GDM1 (cell line): Measurements from ENCODE around the gene GALNT10.
A peak's percentile ranks its signal among the peaks of the same experiment; 100 is the strongest.

ENCODE experiments used
- DNase-seq: peaks from one replicate; lab custom pipeline; 2025; lab: John Stamatoyannopoulos, UW

Gene GALNT10

GRCh38 chr5:154179846-154180710 lies 10.5 kb upstream of the GALNT10 start:
- peak; percentile 27 for DNase-seq

DNA sequence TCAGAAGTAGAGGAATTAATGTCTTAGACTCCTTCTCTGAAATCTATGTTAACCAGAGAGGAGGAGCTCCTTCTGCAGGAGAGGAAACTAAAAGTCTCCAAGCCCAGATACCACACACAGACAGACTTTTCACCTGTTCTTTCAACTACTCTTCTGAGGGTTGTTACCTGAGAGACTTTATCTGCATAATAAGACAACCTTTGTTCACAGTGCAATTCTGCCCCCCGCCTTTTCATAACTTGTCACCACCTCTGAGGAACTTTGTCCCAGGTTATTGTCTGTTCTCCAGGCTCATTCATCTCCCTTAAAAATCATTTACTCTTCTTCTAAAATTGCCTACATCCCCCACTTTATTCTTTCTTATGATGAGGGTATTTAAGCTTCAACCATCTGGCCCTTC lies 9.4 kb upstream of the GALNT10 start:
- no peak for DNase-seq

DNA sequence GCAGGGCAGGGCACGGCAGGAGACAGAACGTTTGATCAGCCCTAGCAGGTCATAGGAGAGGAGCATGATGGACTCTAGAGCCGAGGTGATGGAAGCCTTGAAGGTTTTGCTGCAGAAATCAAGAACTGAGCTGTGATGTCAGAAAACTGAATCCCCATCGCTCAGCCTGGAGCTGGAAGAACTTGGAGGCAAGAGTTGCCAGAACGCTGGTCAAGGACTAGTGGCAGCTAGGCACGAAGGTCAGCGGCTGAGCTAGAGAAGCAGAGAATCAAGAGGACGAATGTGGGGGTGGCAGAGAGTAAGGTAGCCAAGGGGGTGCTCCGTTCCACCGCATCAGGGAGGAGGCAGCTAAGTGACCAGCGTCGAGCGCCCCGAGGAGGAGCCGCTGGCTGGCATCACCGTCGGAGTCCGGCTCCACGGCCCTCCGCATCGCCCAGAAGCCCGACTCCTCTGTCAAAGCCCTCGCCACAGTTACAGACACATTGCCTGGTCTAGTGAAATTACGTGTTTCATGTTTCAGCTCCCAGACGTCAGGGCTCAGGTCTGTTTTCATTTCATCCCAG lies 1.2 kb upstream of the GALNT10 start:
- DNase-seq = no peak

DNA sequence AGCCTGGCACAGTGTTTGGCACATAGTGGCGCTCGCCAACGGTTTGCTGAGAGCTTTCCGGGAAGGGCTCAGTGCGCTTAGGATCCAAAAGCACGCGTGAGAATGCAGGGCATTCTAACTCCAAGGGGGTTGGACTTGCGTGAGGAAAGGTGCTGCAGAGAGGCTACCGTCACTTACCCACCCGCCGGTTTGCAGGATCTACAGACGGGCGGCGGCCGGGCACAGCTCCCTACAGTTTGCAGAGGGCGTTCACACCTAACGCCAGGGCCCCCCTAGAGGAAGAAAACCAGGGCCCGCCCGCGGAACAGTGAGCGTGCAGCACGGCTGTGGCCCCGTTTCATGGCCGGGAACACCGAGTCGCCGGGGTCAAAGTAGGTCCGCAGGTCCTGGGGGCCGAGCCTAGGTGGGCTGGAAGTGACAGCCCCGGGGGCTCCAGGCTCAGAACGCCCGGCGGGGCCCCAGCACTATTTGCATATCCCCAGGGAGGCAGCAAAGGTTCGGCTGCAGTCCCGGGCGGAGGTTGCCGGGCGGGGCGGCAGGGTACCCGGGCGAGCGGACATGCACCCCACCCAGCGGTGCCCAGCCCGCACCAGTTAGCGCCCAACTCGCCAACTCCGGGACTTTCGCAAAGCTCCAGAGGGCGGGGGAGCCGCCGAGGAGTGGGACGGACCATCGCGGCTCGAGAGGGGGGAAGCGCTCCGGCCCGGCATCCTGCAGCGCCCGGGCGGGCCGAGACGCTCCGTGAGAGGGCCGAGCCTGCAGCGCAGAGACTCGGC lies 526 bp upstream of the GALNT10 start:
- DNase-seq = peak; percentile 53

DNA sequence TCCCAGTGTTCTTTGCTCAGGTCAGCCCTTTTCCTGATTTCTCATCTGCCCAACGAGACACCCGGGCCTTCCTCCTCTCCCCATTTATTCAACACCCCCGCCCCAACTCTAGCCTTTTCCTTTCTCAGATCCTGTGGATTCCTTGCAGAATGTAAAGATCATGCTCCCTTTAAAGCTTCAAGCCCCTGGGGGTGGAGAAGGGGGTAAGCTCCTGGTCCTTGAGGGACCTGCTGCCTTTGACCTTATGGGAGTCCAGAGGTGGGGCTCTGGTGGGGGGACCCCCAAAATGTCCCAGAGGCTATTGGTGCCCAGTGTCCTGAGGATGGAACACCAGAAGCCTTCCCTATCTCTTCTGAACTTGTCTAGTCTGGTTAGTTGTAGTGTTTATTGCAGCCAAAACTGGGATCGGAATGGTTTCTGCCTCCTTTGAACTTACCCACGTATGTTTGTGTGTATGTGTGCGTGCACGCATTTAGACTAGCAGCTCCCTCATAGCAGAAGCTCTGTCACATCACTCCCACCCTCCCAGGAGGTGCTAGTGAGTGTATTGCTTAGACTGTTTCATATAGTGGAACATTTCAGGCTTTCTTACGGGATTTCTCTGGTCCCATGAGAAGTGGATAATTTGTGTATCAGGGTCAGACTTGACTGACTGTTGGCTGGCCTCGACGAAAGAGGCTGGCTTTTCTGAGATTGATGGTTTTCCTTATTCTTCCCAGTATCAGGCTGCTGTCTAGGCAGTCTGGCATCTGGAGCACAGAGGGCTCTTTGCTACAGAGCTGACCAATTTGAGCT lies 1.1 kb downstream of the GALNT10 start:
- no peak for DNase-seq

GRCh38 chr5:154193283-154193682 lies 2.8 kb downstream of the GALNT10 start:
- DNase-seq = no peak

DNA sequence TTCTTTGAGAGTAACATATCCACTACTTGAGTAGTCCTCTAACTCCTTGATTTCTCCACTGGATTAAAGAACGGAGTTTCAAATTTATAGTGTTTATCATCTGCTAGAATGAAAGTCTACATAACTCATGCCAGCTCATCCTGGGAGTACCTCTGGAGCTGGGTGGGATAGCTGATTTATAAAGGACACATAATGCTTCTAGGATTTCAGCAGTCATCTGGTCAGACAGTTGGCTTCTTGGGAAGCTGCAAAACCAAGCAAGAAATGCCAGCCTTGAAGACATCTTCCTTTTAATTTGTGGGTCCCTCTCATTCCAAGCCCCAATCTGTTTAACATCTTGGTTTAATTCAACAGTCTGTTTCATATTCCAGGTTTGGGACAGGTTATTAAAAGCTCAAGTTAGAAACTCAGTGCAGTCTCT lies 3.2 kb downstream of the GALNT10 start:
- DNase-seq = no peak

DNA sequence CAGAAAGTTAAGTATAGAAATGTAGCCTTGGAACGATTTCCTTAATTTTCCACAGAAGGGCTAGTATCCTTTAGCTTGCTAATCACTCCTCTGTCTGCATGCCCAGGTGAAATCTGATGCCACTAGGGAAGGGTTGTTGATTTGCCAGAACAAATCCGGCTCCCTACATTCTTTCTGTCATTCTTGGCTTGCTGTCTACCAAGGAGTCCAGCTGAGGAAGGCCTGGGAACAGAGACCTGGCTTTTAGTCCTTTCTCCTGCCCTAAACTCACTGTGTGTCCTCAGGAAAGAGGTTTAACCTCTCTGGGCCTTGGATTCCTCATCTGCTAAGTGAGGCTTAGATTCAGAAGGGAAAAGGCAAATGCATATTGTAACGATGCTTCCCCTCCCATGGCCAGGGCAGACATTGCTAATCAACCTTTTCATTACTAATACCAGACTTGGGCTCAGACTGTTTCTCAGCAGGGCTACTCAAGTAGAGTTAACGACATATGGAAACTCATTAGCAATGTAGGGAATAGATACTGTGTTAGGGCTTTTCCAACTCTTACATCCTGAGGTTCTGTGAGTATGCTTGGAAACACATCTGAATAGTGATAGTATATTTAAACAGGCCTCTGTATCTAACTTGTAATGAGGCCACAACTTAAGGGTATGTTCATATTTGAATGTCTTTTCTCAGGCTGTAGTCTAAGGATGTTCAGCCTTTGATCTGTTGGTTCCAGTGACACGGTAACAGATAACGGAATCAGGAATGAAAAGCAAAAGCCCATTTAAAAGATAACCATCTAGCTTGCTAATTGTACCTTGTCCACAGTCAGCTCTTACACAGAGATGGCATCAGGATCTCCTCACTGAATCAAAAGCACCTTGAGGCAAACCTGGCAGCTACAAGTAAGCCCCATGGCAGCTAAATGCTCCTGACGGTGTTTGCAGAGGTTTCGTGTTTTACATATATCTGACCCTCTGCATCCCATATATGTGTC lies 4.1 kb downstream of the GALNT10 start:
- no peak for DNase-seq

DNA sequence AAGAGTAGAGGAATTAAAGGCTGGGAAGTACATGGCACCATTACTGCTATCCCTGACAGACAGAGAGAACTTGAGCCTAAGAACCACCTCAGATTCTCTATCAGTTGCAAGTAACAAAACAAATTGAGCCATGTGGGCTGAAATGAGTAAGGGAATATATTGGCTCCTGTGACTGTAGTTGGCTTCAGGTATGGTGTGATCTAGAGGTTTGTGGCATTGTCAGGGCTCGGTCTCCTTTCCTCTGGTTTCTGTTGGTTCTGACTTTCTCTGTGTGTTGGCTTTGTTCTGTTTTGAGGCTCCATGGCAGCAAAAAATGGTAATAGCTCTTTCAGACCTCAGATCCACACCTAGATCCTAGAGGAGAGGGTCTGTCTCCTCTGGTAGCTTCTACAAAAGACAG lies 5.7 kb downstream of the GALNT10 start:
- no peak for DNase-seq

DNA sequence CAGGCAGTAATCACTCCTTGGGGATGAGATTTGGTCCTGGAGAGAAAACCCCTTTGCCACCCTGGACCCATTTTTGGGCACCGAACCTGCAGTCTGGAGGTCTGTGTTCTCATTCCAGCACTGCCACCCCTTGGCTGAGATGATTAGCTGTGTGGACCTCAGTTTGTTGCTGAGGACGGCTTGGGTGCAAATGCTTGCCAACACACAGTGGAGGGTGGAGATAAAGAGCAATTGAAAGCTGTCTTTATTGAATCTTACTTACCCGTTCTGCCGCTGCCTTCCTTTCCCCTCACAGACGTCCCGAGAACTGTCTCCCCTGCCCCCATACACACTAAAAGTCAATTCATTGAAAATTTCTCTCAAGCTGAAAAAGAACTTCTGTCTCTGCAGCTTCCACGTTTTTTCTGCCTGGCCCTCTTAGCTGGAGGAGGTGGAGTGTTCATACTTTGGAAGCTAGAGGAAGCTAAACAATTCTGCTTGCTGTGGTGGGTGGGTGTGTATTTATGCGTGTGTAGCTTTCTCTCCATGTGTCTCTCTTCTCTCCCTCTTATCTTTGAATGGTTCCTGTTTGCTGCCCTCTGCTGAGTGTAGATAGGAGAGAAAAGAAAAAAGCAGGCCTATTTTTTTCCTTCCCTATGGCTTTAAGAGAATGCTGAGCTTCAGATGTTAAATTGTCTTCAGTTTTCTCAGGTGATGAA lies 6.6 kb downstream of the GALNT10 start:
- peak; percentile 68 for DNase-seq

DNA sequence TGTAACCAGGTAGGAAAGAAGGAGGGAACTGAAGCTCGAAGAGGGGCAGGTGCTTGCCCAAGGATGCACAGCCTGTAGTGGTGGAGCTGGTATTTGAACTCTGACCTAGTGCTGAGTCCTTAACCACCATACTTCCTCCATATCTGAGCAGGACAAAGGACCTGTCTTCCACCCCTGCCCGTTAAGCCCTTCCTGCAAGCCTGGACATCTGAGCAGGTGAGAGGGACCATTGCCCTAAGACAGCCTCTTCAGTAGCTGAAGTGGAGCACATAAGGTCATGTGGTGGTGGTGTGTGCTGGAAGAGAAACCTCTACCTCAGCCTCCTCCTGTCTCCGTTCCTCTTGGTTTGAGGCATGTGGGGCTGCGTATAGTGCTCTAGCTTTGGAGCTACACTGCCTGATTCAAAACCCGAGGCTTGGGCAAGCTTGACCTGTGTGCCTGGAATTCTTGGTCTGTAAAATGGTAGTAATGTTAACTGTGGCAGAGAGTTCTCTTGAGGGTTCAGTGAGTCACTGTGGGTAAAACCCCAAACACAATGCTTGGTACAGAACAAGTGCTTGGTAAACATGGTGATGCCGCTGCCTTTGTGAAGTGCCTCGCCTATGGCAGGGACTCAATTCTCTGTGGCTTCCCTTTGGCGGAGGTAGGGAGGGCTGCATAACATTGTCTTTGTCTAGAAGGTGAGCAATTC lies 7.4 kb downstream of the GALNT10 start:
- no peak for DNase-seq

- no peak for DNase-seq
These were observed 8.2 kb downstream of the GALNT10 start for GRCh38 chr5:154198611-154199230.

- DNase-seq = no peak
These were observed 8.7 kb downstream of the GALNT10 start for GRCh38 chr5:154199263-154199662.

- DNase-seq = peak; percentile 27
These were observed 9.2 kb downstream of the GALNT10 start for GRCh38 chr5:154199671-154200220.

DNA sequence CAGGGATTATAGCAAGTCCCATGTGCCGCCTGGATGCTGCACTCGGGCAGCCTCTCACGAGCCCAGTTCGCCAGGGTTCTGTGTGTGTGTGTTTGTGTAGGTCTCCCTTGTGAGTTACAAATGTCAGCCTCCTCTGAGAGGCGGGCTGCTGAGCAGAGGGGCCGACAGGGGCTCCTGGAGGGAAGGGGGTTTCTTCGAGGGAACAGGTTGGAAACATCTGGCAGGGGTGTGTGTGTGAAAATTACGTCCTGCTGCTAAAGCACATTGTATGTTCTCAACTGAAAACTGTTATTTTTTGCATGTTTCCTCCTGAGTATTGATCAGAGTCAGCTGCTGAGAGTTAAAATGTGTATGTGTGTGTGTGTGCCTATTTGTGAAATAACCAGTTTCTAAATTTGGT lies 9.7 kb downstream of the GALNT10 start:
- DNase-seq = no peak

DNA sequence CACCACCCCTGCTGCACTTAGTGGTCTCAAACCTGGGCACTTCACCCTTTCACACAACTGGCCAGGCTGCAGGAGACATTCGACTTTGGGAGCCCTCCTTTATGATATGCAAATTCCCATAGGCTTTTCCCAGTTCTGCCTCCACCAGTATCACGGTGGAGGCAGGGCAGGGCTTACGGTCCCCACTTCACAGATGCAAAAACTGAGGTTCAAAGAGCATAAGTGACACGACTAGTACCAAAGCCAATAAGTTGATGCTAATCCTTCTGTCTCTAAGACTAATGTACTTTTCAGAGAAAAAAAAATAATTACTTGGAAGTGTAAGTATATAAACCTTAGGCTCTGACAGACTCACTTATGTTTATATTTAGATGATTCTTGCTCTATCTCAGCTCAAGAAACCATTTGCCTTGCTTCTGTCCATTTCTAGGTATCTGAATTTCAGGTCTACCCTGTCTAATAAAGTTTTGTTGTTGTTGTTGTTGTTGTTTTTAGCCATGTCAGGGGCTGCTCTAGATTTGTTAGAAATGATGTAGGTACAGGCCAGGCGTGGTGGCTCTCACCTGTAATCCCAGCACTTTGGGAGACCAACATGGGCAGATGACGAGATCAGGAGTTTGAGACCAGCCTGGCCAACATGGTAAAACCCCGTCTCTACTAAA lies 10.7 kb downstream of the GALNT10 start:
- no peak for DNase-seq

DNA sequence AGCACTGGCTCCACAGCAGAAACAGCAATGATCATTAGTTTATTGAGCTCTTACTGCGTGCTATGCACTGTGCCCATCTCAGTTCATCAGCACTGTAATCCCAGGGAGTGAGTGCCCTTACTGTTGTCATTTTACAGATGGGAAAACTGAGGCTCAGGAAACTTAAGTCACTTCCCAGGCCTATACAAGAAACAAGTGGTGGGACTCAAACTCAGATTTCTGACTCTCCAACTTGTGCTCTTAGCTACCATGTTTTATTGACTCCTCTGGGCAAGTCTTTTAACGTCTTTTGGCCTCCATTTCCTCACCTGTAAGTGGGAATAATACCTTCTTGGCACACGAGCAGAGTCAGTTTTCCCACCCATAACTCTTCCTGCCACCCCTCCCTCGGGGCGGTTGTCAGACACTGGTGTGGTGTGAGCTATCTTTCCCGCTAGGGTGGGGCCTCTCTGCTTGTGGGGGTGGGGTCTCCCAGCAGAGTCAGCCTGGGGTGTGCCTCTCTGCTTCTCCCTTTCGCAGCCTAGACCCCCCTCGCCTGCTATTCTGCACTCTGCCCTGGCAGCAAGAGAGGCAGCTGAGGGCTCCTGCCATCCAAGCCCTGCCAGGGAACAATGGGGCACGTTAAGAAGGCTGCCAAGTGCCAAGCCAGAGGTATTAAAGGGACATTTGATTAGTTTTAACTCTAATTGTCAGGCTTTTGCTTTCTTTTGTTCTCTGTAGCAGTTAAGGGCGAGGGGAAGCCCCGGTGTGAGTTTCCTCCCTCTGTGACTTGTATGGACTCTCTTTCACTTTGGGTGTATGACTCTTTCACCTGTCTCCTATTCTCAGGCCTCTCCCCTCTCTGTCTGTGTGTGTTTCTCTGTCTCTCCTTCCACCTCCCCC lies 12.1 kb downstream of the GALNT10 start:
- no peak for DNase-seq
